HL-60 (cell line): ENCODE results near the gene CLIC6.

Experiments used
- CTCF ChIP-seq: IDR thresholded peaks from one replicate; pipeline ENCODE4 v1.5.1; 2011; ENCODE audit warnings: low read length, control low read depth, inconsistent platforms; ENCODE audit not compliant: insufficient read depth
- POLR2AphosphoS5 ChIP-seq: IDR thresholded peaks from 2 replicates; pipeline ENCODE4 v1.6.1; 2012; ENCODE audit warnings: low read depth

- TF ChIP-seq CTCF (no peak), POLR2AphosphoS5 (no peak)
These were observed 7.1 kb downstream of the CLIC6 start for GRCh38 chr21:34675871-34676270.
